GM23338 (cell line): ENCODE results near the gene CYB561D1.

Source experiments
- CREB1 ChIP-seq: fragments of 250-450 bp; sonication (Bioruptor Pico); IDR thresholded peaks from 2 replicates; pipeline ENCODE4 v1.5.0; 2020; ENCODE audit warnings: low read depth, mild to moderate bottlenecking, moderate library complexity
- EZH2 ChIP-seq: fragments of 200-600 bp; sonication (generic); IDR thresholded peaks from one replicate; pipeline ENCODE4 v1.8.0; 2017; ENCODE audit warnings: antibody characterized with exemption, mild to moderate bottlenecking, low read depth; ENCODE audit not compliant: unreplicated experiment
- EZH2phosphoT487 ChIP-seq: fragments of 200-600 bp; sonication (generic); IDR thresholded peaks from one replicate; pipeline ENCODE4 v1.8.1; 2018; ENCODE audit warnings: antibody characterized with exemption; ENCODE audit not compliant: unreplicated experiment
- JUNB ChIP-seq: IDR thresholded peaks from one replicate; pipeline ENCODE4 v1.6.1; 2016; ENCODE audit warnings: antibody characterized with exemption; ENCODE audit not compliant: unreplicated experiment
- NANOG ChIP-seq: IDR thresholded peaks from 2 replicates; pipeline ENCODE4 v1.6.1; 2016; ENCODE audit warnings: antibody characterized with exemption, borderline replicate concordance
- POLR2AphosphoS5 ChIP-seq: IDR thresholded peaks from 2 replicates; pipeline ENCODE4 v1.6.1; 2016; ENCODE audit warnings: antibody characterized with exemption, low read depth
- STAT1 ChIP-seq: IDR thresholded peaks from one replicate; pipeline ENCODE4 v1.6.1; 2016; ENCODE audit warnings: antibody characterized with exemption; ENCODE audit not compliant: unreplicated experiment
- ZNF114 ChIP-seq: fragments of 250-450 bp; sonication (Bioruptor Pico); IDR thresholded peaks from 2 replicates; pipeline ENCODE4 v1.5.0; 2020; ENCODE audit warnings: mild to moderate bottlenecking, moderate library complexity
- ZNF331 ChIP-seq: fragments of 250-450 bp; sonication (Bioruptor Pico); IDR thresholded peaks from 2 replicates; pipeline ENCODE4 v1.5.0; 2020; ENCODE audit warnings: low read depth, mild to moderate bottlenecking, moderate library complexity
- TF ChIP-seq, protein P1 (sequence below), 2 experiments: fragments of 200-600 bp in 1 of 2; sonication (generic) in 1 of 2; conservative IDR thresholded peaks; 2 replicates each; pipeline versions ENCODE4 v1.5.1 to v1.6.1; 2016 to 2017; ENCODE audit warnings: antibody characterized with exemption in 2 of 2, low read depth in 2 of 2, mild to moderate bottlenecking in 2 of 2, moderate library complexity in 1 of 2
- TF ChIP-seq, protein P2 (sequence below): IDR thresholded peaks from one replicate; pipeline ENCODE4 v1.6.1; 2018; ENCODE audit warnings: antibody characterized with exemption; ENCODE audit not compliant: unreplicated experiment
- TF ChIP-seq, protein P3 (sequence below): IDR thresholded peaks from 2 replicates; pipeline ENCODE4 v1.6.1; 2016; ENCODE audit warnings: antibody characterized with exemption
- TF ChIP-seq, protein P4 (sequence below): fragments of 250-450 bp; sonication (Bioruptor Pico); IDR thresholded peaks from 2 replicates; pipeline ENCODE4 v1.5.0; 2020; ENCODE audit warnings: mild to moderate bottlenecking, moderate library complexity

DNA sequence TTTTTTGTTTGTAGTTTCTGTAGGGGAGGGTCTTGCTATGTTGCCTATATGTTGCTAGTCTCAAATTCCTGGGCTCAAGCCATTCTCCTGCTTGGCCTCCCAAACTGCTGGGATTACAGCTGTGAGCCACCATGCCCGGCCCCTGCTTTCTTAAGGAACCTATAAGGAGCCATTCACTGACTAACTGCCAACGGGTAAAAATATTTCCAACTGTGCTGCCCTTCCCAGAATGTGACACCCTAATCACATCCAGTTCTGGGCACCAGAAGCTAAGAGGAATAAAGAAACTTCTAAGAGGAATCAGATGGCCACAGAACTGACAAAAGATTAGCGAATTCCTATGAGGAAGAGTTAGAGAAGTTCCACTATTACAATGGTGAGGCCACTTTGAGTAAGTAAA, 21.1 kb upstream of the CYB561D1 start:
- TF ChIP-seq EZH2 (no peak), POLR2AphosphoS5 (no peak), EZH2phosphoT487 (no peak), CREB1 (CRISPR knock-in tag) (no peak), JUNB (no peak), ZNF114 (CRISPR knock-in tag) (no peak), NANOG (no peak), STAT1 (no peak), ZNF331 (no peak)
- TF ChIP-seq, protein P1, sequence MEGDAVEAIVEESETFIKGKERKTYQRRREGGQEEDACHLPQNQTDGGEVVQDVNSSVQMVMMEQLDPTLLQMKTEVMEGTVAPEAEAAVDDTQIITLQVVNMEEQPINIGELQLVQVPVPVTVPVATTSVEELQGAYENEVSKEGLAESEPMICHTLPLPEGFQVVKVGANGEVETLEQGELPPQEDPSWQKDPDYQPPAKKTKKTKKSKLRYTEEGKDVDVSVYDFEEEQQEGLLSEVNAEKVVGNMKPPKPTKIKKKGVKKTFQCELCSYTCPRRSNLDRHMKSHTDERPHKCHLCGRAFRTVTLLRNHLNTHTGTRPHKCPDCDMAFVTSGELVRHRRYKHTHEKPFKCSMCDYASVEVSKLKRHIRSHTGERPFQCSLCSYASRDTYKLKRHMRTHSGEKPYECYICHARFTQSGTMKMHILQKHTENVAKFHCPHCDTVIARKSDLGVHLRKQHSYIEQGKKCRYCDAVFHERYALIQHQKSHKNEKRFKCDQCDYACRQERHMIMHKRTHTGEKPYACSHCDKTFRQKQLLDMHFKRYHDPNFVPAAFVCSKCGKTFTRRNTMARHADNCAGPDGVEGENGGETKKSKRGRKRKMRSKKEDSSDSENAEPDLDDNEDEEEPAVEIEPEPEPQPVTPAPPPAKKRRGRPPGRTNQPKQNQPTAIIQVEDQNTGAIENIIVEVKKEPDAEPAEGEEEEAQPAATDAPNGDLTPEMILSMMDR (conservative IDR thresholded peaks at IDR 0.05; ENCODE audit: low read depth in 2 of 2), result no peak
- TF ChIP-seq, protein P2, sequence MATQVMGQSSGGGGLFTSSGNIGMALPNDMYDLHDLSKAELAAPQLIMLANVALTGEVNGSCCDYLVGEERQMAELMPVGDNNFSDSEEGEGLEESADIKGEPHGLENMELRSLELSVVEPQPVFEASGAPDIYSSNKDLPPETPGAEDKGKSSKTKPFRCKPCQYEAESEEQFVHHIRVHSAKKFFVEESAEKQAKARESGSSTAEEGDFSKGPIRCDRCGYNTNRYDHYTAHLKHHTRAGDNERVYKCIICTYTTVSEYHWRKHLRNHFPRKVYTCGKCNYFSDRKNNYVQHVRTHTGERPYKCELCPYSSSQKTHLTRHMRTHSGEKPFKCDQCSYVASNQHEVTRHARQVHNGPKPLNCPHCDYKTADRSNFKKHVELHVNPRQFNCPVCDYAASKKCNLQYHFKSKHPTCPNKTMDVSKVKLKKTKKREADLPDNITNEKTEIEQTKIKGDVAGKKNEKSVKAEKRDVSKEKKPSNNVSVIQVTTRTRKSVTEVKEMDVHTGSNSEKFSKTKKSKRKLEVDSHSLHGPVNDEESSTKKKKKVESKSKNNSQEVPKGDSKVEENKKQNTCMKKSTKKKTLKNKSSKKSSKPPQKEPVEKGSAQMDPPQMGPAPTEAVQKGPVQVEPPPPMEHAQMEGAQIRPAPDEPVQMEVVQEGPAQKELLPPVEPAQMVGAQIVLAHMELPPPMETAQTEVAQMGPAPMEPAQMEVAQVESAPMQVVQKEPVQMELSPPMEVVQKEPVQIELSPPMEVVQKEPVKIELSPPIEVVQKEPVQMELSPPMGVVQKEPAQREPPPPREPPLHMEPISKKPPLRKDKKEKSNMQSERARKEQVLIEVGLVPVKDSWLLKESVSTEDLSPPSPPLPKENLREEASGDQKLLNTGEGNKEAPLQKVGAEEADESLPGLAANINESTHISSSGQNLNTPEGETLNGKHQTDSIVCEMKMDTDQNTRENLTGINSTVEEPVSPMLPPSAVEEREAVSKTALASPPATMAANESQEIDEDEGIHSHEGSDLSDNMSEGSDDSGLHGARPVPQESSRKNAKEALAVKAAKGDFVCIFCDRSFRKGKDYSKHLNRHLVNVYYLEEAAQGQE, result no peak
- TF ChIP-seq, protein P3, sequence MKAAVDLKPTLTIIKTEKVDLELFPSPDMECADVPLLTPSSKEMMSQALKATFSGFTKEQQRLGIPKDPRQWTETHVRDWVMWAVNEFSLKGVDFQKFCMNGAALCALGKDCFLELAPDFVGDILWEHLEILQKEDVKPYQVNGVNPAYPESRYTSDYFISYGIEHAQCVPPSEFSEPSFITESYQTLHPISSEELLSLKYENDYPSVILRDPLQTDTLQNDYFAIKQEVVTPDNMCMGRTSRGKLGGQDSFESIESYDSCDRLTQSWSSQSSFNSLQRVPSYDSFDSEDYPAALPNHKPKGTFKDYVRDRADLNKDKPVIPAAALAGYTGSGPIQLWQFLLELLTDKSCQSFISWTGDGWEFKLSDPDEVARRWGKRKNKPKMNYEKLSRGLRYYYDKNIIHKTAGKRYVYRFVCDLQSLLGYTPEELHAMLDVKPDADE, result no peak
- TF ChIP-seq, protein P4, sequence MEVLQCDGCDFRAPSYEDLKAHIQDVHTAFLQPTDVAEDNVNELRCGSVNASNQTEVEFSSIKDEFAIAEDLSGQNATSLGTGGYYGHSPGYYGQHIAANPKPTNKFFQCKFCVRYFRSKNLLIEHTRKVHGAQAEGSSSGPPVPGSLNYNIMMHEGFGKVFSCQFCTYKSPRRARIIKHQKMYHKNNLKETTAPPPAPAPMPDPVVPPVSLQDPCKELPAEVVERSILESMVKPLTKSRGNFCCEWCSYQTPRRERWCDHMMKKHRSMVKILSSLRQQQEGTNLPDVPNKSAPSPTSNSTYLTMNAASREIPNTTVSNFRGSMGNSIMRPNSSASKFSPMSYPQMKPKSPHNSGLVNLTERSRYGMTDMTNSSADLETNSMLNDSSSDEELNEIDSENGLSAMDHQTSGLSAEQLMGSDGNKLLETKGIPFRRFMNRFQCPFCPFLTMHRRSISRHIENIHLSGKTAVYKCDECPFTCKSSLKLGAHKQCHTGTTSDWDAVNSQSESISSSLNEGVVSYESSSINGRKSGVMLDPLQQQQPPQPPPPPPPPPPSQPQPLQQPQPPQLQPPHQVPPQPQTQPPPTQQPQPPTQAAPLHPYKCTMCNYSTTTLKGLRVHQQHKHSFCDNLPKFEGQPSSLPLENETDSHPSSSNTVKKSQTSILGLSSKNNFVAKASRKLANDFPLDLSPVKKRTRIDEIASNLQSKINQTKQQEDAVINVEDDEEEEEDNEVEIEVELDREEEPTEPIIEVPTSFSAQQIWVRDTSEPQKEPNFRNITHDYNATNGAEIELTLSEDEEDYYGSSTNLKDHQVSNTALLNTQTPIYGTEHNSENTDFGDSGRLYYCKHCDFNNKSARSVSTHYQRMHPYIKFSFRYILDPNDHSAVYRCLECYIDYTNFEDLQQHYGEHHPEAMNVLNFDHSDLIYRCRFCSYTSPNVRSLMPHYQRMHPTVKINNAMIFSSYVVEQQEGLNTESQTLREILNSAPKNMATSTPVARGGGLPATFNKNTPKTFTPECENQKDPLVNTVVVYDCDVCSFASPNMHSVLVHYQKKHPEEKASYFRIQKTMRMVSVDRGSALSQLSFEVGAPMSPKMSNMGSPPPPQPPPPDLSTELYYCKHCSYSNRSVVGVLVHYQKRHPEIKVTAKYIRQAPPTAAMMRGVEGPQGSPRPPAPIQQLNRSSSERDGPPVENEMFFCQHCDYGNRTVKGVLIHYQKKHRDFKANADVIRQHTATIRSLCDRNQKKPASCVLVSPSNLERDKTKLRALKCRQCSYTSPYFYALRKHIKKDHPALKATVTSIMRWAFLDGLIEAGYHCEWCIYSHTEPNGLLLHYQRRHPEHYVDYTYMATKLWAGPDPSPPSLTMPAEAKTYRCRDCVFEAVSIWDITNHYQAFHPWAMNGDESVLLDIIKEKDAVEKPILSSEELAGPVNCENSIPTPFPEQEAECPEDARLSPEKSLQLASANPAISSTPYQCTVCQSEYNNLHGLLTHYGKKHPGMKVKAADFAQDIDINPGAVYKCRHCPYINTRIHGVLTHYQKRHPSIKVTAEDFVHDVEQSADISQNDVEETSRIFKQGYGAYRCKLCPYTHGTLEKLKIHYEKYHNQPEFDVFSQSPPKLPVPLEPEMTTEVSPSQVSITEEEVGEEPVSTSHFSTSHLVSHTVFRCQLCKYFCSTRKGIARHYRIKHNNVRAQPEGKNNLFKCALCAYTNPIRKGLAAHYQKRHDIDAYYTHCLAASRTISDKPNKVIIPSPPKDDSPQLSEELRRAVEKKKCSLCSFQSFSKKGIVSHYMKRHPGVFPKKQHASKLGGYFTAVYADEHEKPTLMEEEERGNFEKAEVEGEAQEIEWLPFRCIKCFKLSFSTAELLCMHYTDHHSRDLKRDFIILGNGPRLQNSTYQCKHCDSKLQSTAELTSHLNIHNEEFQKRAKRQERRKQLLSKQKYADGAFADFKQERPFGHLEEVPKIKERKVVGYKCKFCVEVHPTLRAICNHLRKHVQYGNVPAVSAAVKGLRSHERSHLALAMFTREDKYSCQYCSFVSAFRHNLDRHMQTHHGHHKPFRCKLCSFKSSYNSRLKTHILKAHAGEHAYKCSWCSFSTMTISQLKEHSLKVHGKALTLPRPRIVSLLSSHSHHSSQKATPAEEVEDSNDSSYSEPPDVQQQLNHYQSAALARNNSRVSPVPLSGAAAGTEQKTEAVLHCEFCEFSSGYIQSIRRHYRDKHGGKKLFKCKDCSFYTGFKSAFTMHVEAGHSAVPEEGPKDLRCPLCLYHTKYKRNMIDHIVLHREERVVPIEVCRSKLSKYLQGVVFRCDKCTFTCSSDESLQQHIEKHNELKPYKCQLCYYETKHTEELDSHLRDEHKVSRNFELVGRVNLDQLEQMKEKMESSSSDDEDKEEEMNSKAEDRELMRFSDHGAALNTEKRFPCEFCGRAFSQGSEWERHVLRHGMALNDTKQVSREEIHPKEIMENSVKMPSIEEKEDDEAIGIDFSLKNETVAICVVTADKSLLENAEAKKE (CRISPR knock-in tag), result no peak
